ENCODE measurements around the gene LRRC47.

DNA sequence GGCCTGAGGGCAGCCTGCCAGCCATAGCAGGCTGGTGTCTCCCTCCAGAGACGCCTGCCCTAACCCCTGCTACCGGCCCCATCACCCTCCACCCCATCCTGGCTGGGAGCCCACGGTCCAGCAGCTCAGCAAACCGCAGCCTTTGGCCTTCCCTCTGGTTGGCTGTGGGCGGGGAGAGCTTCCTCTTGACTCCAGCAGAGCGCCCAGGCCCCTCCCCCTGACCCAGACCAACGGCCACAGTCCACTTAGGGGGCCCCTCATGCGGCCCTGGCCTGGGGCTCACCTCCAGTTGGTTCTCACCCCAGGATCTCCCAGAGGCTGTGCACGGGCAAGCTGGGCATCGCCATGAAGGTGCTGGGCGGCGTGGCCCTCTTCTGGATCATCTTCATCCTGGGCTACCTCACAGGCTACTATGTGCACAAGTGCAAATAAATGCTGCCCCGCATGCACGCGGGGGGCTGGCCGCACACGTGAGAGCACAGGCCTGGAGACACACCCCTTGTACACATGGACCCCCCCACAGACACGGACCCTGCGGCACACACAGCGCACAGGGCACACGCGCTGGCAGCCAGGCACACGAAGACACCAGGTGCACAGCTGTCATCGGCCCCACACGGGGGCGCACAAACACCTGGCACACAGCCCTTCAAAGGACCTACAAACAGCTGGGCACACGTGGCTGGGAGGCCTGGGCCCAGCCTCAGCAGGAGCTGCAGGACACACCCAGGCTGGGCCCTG lies 20.6 kb downstream of the LRRC47 start:
- TF ChIP-seq SUZ12 (IDR thresholded peaks at IDR 0.05) (no peak), NFRKB (IDR thresholded peaks at IDR 0.05) (no peak), FOXA1 (IDR thresholded peaks at IDR 0.05) (no peak), HDGF (IDR thresholded peaks at IDR 0.05; ENCODE audit: borderline replicate concordance) (no peak), TARDBP (IDR thresholded peaks at IDR 0.05) (no peak), ELF4 (IDR thresholded peaks at IDR 0.05) (no peak), LEF1 (IDR thresholded peaks at IDR 0.05; ENCODE audit: borderline replicate concordance) (no peak), ARNT (IDR thresholded peaks at IDR 0.05) (no peak), FOXM1 (IDR thresholded peaks at IDR 0.05; ENCODE audit: borderline replicate concordance) (no peak)

All from HEK293T (cell line).